GM19467 (cell line): ENCODE data around the gene LRSAM1.

Experiments used
- ATAC-seq: cut with Tn5 transposase; IDR thresholded peaks from one replicate; pipeline ENCODE4 v1.9.1; 2021; ENCODE audit warnings: mild to moderate bottlenecking, moderate library complexity; ENCODE audit not compliant: unreplicated experiment

Gene LRSAM1

DNA sequence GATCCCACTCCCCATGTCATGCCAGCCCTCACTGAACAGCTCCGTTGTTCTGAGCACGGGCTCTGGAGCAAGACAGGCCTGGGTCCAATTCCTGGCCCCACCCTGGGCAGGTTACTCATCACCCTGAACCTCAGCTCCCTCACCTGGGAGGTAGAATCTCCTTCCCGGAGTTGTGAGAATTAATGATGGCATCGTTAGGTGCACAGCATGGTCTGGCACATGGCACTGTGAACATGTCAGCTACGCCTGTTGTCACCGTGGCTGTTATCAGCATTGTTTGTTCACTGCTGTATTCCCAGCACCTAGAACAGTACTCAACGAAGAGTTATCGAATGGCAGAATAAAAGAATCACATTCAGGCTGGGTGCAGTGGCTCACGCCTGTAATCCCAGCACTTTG is 43.0 kb downstream of the LRSAM1 start:
- no peak for ATAC-seq

DNA sequence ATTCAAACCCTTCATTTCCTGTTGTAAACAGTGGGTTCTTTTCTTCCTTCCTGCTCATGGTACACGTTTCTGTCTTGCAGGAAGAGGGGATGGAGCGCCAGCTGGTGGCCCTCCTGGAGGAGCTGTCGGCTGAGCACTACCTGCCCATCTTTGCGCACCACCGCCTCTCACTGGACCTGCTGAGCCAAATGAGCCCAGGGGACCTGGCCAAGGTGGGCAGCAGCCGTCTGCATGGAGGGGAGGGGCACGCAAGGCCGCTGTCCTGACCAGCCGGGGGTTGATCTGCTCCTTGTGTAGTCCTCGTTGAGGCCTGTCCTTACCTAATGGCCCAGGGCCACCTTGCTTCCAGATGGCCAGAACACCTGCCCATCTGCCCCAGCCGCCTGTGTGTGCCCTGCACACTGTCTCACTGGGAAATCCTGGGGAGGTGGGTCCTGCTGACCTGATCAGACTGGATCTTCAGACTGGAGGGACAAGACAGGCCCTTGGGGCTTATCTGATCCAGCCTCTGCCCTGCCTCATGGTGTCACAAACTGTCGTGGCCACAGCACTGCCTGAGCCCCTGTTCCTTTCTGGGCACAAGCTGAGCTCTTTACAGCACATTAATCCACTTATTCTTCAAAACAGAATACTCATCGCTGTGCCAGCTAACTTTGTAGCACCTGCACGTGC is 44.7 kb downstream of the LRSAM1 start:
- no peak for ATAC-seq

DNA sequence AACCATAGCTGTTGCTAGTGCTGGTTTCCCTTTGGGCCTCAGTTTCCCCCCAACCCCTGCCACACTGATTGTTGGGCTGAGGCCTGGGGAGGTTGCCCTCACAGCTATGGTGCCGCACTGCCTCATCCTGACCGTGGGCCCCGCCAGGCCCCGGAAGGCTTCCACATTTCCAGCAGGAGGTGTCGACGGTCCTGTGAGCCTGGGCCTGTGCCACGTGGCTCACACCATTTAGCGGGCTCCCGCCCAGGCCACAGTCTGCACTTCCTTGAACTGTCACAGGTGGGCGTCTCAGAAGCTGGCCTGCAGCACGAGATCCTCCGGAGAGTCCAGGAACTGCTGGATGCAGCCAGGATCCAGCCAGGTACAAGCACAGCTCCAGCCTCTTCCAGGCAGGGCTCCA is 45.7 kb downstream of the LRSAM1 start:
- ATAC-seq, result no peak

DNA sequence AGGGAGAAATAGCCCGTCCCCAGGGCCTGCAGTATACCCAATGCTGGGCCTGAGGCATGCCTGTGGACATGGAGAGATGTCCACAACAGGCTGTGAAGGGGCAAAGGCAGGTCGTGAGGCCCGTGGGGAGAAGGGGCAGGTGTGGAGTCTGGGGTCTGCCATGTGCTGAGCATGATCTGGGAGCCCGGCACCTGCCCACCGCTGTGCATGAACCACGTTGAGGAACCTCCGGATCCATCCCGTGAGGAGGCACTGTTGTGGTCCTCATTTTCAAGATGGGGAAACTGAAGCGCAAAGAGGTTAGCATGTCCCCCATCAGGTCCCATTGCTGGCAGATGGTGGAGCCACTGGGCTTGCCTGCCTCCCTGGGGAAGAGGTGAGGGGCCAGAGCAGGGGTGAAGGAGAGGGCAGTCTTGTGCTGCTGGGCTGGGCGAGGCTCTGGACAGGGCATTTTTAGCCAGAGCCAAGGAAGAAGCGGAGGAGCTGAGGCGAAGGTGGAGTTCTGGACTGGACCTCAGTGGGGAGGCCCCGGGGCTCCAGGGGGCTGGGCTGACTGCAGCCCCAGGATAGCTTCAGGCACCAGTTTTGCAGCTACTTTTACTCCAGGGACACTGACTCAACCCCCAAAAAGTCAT is 46.5 kb downstream of the LRSAM1 start:
- ATAC-seq, result no peak

DNA sequence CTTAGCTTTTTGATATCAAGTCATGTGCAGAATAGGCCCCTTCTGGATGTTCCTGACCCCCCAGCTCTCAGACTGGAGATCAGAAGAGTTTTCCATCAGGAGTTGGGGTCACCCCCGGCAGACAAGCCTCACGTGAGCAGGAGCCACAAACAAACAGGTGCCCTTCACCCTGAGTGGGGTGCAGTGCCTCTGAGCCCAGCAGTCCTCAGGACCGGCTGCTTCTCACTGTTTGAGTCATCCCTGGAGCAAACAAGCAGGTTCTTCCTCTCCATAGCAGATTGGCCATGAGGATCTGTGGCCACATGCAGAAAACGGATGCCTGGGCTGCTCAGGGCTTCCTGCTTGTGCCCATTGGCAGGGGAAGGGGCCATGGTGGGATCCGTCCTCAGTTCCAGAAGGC is 47.0 kb downstream of the LRSAM1 start:
- no peak for ATAC-seq

DNA sequence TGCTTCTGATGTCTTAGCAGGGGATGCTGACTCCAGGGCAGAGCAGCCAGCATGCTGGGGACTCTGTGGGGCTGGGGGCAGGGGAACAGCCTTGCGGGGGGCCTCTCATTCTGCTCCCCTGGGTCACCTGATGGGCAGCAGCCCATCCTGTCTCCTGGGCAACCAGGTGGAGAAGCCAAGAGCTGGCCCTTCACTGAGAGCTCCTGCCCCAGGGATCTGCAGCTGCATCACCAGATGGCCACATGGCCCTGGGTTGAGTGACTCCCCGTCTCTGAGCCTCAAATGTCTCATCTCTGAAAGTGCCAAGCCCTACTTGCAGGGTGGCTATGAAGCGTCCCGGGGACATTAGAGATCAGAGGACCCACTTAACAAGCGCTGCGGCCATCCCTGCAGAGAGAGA is 49.1 kb downstream of the LRSAM1 start:
- ATAC-seq, result no peak

DNA sequence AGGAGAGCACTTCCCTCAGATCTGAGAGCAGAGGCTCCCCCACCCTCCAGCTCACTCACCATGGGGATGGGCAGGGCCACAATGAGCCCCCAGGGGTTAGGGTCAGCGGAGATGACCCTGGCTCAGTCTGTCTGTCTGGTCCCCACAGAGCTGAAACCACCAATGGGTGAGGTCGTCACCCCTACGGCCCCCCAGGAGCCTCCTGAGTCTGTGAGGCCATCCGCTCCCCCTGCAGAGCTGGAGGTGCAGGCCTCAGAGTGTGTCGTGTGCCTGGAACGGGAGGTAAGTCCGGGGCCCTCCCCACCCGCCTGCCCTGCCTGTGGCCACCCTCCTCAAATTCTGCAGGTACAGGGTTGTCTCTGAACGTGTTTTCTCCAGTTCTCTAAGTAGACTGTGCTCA is 49.6 kb downstream of the LRSAM1 start:
- ATAC-seq, result no peak

DNA sequence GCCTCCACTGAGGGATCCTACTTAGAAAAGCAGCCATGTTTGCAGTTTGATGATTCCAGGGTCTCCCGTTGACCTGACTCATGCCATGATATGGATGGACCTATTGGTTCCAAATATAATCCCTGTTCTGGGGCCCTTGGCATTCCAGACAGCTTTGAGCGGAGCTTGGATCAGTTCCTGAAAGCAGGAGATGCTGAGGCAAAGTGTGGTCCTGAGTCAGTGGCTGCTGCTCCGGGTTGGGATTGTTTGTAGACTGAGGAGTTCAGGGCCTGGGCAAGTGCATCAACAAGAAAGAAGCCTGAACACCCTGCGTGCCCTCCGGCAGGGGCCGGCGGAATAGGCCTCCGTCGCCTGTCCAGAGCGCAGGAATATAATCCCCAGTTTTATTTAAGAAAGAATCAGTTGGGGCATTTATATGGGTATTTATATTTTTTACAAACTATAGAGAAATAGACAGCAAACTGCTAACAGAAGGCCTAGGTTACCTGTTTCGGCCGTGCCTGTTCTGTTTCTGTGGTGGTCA is 50.6 kb downstream of the LRSAM1 start:
- ATAC-seq, result no peak

DNA sequence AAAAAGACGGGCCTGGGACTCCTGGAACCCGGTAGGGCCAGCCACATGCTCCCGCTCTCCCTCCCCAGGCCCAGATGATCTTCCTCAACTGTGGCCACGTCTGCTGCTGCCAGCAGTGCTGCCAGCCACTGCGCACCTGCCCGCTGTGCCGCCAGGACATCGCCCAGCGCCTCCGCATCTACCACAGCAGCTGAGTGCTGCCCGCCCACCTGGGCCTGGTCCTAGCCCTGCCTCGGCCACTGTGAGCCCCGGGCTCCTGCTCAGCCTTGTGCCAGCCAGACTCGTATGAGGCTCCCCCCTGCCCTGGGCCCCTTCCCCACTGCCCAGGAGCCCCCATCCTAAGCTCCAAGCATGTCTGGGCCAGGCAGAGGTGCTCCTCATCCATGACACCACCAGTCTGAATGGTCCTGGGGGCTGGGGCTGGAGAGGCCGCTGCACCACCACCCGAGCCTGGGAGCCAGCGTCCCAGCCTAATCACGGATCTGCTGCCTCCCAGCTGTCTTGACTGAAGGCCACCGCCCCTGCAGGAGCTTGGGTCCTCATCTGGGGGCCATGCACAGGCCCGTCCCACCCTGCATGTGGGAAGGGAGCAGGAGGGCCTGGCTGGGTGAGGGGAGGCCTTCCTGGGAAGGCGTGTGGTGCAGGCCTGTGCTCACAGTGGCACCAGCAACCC is 51.5 kb downstream of the LRSAM1 start:
- no peak for ATAC-seq

DNA sequence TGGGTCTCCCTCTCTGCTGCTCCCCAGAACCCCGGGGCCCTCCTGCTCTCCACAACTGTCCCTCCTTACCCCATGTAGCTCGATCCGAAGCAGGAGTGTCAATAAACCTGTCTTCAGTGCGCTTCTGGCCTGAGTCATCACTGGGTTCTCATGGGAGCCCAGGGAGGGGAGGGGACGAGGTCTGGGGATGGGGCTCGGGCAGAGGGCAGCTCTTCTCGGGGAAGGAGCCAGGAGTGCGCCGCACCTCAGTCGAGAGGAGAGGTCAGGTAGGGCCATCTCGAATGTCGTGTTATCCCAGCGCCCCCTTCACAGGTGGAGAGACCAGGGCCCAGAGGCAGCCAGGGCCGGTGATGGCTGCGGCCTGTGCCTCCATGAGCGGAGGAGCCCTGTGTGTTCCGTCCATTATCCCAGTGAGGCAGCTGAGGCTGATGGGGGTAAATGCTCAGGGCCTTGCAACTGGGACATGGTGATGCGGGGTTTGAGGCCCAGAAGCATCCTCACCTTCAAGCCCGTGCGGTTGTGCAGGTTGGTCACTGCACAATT is 52.1 kb downstream of the LRSAM1 start:
- ATAC-seq, result no peak

DNA sequence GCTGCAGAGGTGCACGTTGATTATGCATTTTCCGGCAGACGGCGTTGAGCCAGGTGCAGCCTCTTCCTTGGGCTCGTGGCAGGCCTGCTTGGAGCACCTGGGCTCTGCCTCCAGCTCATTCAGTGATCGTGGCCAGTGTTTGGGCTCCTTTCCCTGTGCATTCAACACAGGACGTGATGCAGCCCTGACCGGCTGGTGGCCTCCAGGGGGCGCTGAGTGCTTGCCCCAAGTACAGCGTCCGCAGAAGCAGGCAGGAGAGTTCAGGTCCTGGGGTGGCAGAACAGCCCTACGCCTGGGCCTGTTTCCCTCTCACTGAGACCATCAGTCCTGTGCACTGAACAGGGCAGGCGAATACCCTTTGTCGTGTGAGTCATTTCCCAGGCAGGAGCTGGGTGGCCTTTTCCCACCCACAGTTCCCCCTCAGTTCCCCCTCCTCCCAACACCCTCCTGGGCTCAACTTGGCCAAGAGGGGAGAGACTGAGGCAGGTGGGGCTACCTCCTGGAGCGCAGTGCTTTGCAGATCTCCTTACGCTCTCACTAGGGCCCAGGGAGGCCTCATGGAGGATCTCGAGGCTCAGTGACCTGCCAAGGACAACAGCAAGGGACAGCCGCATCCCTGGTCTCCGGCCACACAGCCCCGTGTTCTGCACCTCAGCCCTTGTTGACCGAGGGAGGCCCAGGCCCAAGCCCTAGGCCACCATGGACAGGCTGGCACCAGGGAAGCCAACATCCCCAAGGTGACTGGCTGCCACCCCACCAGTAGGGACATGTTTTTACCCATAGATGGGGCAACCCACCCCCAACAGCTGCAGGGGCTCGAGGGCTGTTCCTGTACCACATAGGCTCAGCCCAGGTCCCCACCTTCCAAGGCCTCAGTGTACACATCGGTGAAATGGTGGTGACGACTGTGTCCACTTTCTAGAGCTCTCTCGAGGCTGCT is 52.9 kb downstream of the LRSAM1 start:
- no peak for ATAC-seq

DNA sequence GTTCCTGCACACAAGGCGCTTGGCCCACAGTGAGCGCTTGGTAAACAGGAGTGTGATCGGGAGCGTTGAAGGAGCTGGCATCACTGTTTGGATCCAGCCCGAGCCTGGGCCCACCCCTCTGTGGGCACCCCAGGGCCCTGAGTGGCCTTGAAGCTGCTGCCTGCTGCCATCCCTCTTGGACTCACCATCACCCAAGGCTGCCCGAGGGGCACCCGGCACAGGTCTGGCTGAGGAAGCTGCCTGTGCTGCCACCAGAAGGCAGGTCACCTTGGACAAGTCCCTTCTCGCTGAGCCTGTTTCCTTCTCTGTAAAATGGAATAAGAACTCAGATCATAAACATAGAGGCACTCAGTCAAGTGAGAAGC is 53.6 kb downstream of the LRSAM1 start:
- no peak for ATAC-seq

DNA sequence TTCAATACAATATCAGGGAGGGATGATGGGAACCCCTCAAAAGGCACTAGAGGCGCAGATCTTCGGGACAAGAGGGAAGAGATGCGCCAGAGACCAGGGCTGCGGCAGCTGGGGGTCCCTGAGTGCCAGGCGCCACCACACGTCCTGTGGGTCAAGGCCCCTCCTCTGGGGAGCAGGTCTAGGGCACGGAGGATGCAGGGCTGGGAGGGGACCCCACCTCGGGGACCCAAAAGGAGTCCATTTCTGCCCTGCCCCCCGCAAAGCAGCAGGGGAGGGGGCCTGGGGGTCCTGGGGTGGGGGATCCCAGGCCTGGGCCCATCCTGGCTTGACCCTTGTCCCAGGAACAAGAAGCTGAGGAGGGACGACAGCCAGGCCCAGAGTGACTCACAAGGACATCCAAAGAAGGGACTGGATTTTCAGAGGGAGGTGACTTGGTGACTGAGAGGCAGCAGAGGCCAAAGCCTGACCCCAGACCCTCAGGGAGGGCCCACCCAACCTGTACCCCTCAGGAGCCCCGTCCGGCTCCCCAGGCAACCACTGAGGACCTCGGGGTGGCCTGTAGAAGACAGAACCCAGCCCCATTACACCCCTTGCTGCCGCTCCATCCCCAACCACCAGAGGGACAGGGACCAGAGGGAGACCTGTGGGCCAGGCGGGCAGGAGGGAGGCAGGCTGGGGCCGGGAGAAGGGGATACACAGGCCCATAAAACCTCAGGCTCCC is 54.2 kb downstream of the LRSAM1 start:
- ATAC-seq, result no peak

DNA sequence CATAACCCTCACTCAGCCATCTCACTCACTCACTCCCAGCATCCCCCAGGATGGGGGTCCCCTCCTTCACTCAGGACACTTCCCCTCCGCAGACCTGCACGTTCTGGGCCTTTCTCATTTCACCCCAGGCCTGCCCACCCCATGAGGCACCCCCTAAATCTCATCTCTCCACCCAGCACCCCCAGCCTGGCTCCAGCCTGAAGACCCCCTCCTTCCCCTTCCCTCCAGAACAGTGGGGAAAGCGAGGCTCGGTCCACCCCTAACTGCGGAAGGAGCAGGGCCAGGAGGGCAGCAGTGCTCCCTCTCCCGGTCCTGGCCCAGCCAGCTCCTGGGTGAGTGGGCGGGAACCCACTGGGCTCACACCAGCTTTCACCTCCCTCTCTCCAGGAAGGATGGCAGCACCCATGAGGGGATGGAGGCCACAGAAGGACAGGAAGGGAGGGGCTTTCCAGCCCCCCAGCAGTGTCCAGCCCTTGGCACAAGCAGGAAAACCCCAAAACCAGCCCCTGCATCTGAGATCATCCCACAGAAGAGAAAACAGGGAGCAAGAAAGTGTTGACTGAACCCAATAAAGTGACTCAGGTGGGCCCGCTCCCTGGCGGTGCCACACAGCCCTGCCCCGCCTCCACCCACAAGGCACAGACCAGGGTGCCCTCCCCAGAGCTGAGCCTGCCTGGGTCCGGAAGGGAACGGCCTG is 55.0 kb downstream of the LRSAM1 start:
- no peak for ATAC-seq

DNA sequence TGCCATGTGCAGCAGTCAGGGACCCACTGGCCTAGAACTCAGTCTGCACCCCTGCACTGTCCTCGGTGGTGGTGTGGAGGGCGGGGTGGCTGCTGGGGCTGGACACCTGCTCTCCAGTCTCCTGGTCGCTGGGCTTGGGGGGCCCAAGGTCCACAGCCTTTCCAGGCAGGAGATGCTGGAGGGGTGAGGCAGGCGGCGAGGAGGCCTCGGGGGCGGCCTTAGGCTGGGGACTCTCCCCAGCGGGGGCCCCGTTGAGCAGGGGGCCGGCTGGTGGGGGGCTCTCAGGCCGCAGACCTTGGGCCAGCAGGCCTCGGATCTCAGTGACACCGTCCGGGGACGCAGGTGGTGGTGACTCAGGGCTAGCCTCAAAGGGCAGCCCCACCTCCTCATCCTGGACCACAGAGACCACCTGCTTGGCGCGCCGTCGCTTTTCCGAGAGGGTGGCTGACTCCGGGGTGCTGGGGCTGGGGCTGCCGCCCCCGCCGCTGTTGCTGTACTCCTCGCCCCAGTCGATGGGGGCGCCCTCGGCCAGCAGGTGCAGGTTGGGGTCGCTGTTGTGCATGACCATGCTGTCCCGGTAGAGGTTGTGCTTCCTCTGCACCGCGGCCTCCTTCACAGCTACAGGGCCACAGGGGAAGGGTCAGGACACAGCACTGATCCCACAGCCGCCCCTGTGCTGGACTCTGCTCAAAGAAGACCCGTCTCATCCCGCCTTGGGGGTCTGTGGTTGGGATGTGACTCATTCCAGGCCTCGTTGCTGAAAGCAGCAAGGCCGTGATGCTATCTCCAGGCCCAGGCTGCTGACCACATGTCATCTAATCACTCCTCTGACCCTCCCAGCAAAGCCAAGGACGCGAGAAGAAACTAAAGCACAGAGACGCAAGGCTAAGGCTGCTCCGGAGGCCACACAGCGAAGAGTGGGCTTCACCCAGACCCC is 55.8 kb downstream of the LRSAM1 start:
- ATAC-seq, result no peak

DNA sequence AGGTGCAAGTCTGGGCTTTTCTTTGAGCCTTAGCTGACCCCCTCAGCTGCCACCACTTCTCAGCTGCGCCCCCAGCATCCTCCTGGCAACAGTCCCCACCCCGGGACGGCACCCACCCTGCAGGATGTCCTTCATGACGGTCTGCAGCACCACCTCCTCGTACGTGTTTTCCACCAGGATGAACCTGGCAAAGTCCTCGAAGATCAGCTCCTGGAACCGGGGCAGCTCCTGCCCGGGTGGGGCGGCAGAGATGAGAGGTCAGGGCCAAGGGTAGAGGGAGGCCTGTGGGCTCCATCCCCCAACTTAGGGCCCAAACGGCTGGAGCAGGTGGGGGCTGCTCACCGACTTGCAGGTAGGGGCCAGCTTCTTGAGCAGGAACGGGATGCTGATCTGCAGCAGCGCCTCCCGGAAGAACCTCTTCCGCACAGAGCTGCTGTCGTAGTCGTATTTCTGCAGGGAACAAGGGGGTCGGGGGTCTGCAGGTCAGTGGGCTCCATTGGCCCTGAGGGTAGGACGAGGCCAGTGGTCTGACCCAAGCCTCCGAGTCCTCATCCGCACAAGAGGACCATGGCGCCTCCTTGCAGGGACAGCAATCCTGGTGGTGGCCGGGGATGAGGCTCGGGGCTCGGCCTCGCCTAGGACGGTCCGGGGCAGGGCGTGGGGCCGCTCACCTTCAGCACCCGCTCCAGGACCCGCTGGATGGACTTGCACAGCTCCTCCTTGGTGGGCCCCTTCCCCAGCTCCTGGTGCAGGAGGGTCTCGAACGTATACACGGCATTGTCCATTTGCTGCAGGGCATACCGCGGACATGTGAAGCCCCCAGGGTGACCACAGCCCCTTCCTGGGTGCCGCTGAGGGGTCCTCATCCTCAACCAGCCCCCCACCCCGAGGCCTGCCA is 56.7 kb downstream of the LRSAM1 start:
- no peak for ATAC-seq

DNA sequence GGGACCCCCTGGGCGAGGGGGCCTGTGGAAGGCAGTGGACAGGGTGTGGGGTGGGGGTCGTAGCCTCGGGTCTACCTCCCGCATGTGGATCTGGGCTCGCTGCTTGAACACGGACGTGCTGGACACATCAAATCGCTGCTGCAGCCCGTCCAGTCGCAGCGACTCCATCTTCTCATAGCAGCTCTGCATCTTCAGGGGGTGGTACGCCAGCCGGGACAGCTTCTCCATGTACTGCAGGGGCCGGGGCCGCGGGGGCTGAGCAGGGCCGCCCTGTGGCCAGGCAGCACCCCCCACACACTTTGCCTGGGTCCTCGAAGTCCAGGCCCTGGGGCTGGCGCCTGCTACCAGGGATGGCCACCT is 57.6 kb downstream of the LRSAM1 start:
- no peak for ATAC-seq
